ENCODE results near the gene GLMN. TPM values are rescaled to one million over a fixed set of nuclear protein-coding genes. Genes with fewer than 3 reads are reported as not detected.
"Not testable (repeated sequence)": the region's sequence is repeated elsewhere in the genome, so short reads cannot be mapped to it uniquely, and the experiment has no call there.

GLMN gene
- polyA plus RNA-seq, 1 experiment: 10.1 TPM

- no peak overlapping the region for H3K27ac ChIP-seq (ENCODE audit: low read depth, low read length)
- no peak for DNase-seq (ENCODE audit: low read depth, low spot score)
- ChIA-PET CTCF (no interaction called here), POLR2A (no interaction called here)
- no peaks in the 10 kb centered on the region for H3K27me3 ChIP-seq (ENCODE audit: control insufficient read depth, insufficient read depth, low read length)
- no peak overlapping the region for H3K4me3 ChIP-seq (ENCODE audit: low read depth, low read length)
- H3K9me3 ChIP-seq (ENCODE audit: control insufficient read depth, insufficient read depth, low read length): no peaks in the 10 kb centered on the region
- TF ChIP-seq, protein P1, sequence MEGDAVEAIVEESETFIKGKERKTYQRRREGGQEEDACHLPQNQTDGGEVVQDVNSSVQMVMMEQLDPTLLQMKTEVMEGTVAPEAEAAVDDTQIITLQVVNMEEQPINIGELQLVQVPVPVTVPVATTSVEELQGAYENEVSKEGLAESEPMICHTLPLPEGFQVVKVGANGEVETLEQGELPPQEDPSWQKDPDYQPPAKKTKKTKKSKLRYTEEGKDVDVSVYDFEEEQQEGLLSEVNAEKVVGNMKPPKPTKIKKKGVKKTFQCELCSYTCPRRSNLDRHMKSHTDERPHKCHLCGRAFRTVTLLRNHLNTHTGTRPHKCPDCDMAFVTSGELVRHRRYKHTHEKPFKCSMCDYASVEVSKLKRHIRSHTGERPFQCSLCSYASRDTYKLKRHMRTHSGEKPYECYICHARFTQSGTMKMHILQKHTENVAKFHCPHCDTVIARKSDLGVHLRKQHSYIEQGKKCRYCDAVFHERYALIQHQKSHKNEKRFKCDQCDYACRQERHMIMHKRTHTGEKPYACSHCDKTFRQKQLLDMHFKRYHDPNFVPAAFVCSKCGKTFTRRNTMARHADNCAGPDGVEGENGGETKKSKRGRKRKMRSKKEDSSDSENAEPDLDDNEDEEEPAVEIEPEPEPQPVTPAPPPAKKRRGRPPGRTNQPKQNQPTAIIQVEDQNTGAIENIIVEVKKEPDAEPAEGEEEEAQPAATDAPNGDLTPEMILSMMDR (IDR thresholded peaks at IDR 0.05; ENCODE audit: low read depth, low read length): no peak
These were observed 39.4 kb downstream of the GLMN start for GRCh38 chr1:92259350-92259749.

DNA sequence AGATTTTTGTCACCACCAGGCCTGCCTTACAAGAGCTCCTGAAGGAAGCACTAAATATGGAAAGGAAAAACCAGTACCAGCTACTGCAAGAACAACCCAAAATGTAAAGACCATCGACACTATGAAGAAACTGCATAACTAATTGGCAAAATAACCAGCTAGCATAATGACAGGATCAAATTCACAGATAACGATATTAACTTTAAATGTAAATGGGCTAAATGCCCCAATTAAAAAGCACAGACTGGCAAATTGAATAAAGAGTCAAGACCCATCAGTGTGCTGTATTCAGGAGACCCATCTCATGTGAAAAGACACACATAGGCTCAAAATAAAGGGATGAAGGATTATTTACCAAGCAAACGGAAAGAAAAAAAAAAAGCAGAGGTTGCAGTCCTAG lies 44.1 kb downstream of the GLMN start:
- POLR2A ChIA-PET; DNase-seq (ENCODE audit: low read depth, low spot score); CTCF ChIA-PET: not testable (repeated sequence)

DNA sequence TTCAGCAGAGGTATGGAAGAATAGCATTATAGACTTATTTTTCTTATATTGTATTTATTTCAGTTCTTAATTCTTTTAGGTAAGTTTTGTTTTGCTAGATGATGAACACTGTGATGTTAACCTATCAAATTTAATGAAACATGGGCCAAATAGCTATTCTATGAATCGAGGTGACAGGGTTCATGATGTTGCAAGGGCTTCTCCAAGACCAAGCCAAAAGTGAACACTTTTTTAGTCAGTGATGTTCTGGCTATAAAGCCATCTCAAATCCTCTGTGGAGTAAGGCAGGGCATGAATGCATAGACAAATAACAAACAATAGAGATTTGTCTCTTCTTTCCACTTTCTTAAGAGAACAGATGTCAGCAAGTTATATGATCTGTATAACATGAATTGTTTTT lies 54.4 kb downstream of the GLMN start:
- no peaks in the 10 kb centered on the region for H3K27me3 ChIP-seq (ENCODE audit: control insufficient read depth, insufficient read depth, low read length)
- ChIA-PET CTCF (no interaction called here), POLR2A (no interaction called here)
- no peak for DNase-seq (ENCODE audit: low read depth, low spot score)
- TF ChIP-seq, protein P1 (IDR thresholded peaks at IDR 0.05; ENCODE audit: low read depth, low read length): no peak
- no peak overlapping the region for H3K4me3 ChIP-seq (ENCODE audit: low read depth, low read length)
- no peak overlapping the region for H3K27ac ChIP-seq (ENCODE audit: low read depth, low read length)
- H3K9me3 ChIP-seq (ENCODE audit: control insufficient read depth, insufficient read depth, low read length): no peaks in the 10 kb centered on the region

More for the DNA sequence above, 44.1 kb downstream of the GLMN start:
- H3K27me3 ChIP-seq (ENCODE audit: control insufficient read depth, insufficient read depth, low read length); H3K4me3 ChIP-seq (ENCODE audit: low read depth, low read length); H3K9me3 ChIP-seq (ENCODE audit: control insufficient read depth, insufficient read depth, low read length); H3K27ac ChIP-seq (ENCODE audit: low read depth, low read length): not testable (repeated sequence)

- no peaks in the 10 kb centered on the region for H3K9me3 ChIP-seq (ENCODE audit: control insufficient read depth, insufficient read depth, low read length)
- no peak overlapping the region for H3K27ac ChIP-seq (ENCODE audit: low read depth, low read length)
- H3K4me3 ChIP-seq (ENCODE audit: low read depth, low read length): no peak overlapping the region
- no peaks in the 10 kb centered on the region for H3K27me3 ChIP-seq (ENCODE audit: control insufficient read depth, insufficient read depth, low read length)
- POLR2A ChIA-PET: no interaction called here
- CTCF ChIA-PET: no interaction called here
- no peak for DNase-seq (ENCODE audit: low read depth, low spot score)
- TF ChIP-seq, protein P1 (IDR thresholded peaks at IDR 0.05; ENCODE audit: low read depth, low read length): no peak
These were observed 58.8 kb downstream of the GLMN start for GRCh38 chr1:92240034-92240433.

GRCh38 chr1:92230736-92231135 lies 68.1 kb downstream of the GLMN start:
- ChIA-PET CTCF (interaction anchor here (1.1 kb wide), 1 partner anchor 12 kb away, joined by 3 read pairs; no protein-coding TSS in a partner anchor), POLR2A (no interaction called here)

More at GRCh38 chr1:92230736-92231135, 68.1 kb downstream of the GLMN start:
- TF ChIP-seq, protein P1 (IDR thresholded peaks at IDR 0.05; ENCODE audit: low read depth, low read length): no peak
- Histone ChIP-seq H3K27me3 (ENCODE audit: control insufficient read depth, insufficient read depth, low read length) (no peaks in the 10 kb centered on the region), H3K9me3 (ENCODE audit: control insufficient read depth, insufficient read depth, low read length) (no peaks in the 10 kb centered on the region), H3K27ac (ENCODE audit: low read depth, low read length) (no peak overlapping the region), H3K4me3 (ENCODE audit: low read depth, low read length) (no peak overlapping the region)
- no peak for DNase-seq (ENCODE audit: low read depth, low spot score)

All from AG04450 (cell line).